H9 (cell line): ENCODE results near the gene PDZD4. TPM values are rescaled to one million over a fixed set of nuclear protein-coding genes. Genes with fewer than 3 reads are reported as not detected.

Source experiments
- DNase-seq: peaks from one replicate; pipeline ENCODE4 v3.0.0-alpha.2; 2017
- H2AFZ ChIP-seq: one replicate; pipeline ENCODE4 v1.6.1; 2013; ENCODE audit warnings: mild to moderate bottlenecking, low read length, control low read depth, moderate library complexity
- H2AK5ac ChIP-seq: 2 replicates; pipeline ENCODE4 v1.6.1; 2013; ENCODE audit warnings: low read length, control low read depth, mixed read lengths; ENCODE audit not compliant: insufficient read length
- H2BK120ac ChIP-seq: one replicate; pipeline ENCODE4 v1.6.1; 2013; ENCODE audit warnings: low read depth, mild to moderate bottlenecking, low read length, control low read depth, inconsistent platforms; ENCODE audit not compliant: poor library complexity, severe bottlenecking
- H2BK12ac ChIP-seq: 2 replicates; pipeline ENCODE4 v1.6.1; 2013; ENCODE audit warnings: low read length, control low read depth, mixed read lengths, low read depth; ENCODE audit not compliant: insufficient read length
- H2BK15ac ChIP-seq: 2 replicates; pipeline ENCODE4 v1.6.1; 2013; ENCODE audit warnings: low read depth, low read length, control low read depth
- H2BK20ac ChIP-seq: one replicate; pipeline ENCODE4 v1.6.1; 2013; ENCODE audit warnings: low read depth, mild to moderate bottlenecking, low read length, control low read depth, inconsistent platforms; ENCODE audit not compliant: poor library complexity, severe bottlenecking
- H2BK5ac ChIP-seq: 2 replicates; pipeline ENCODE4 v1.6.1; 2013; ENCODE audit warnings: low read length, control low read depth, mixed read lengths; ENCODE audit not compliant: insufficient read length
- H3K14ac ChIP-seq: 2 replicates; pipeline ENCODE4 v1.6.1; 2013; ENCODE audit warnings: low read length, control low read depth; ENCODE audit not compliant: insufficient read depth
- H3K18ac ChIP-seq: 2 replicates; pipeline ENCODE4 v1.6.1; 2013; ENCODE audit warnings: low read depth, mild to moderate bottlenecking, mixed read lengths, low read length, control low read depth; ENCODE audit not compliant: insufficient read length
- H3K23ac ChIP-seq: 2 replicates; pipeline ENCODE4 v1.6.1; 2013; ENCODE audit warnings: low read length, control low read depth, mixed read lengths, low read depth; ENCODE audit not compliant: insufficient read length
- H3K23me2 ChIP-seq: 2 replicates; pipeline ENCODE4 v1.6.1; 2013; ENCODE audit warnings: low read depth, mild to moderate bottlenecking, mixed read lengths, low read length, control low read depth; ENCODE audit not compliant: insufficient read length, poor library complexity, severe bottlenecking
- H3K27ac ChIP-seq: 2 replicates; pipeline ENCODE4 v1.5.1; 2013; ENCODE audit warnings: low read length, control low read depth, mixed read lengths, low read depth; ENCODE audit not compliant: insufficient read length
- H3K27me3 ChIP-seq: 2 replicates; pipeline ENCODE4 v1.6.1; 2013; ENCODE audit warnings: low read length, control low read depth, inconsistent platforms; ENCODE audit not compliant: insufficient read depth
- H3K4ac ChIP-seq: 2 replicates; pipeline ENCODE4 v1.6.1; 2013; ENCODE audit warnings: low read depth, mild to moderate bottlenecking, control low read depth, inconsistent platforms, low read length, moderate library complexity
- H3K4me1 ChIP-seq: 2 replicates; pipeline ENCODE4 v1.6.1; 2013; ENCODE audit warnings: low read length, control low read depth, inconsistent platforms; ENCODE audit not compliant: insufficient read depth
- H3K4me2 ChIP-seq: 2 replicates; pipeline ENCODE4 v1.6.1; 2013; ENCODE audit warnings: low read length, control low read depth, mixed read lengths; ENCODE audit not compliant: insufficient read length, insufficient read depth
- H3K56ac ChIP-seq: 2 replicates; pipeline ENCODE4 v1.6.1; 2013; ENCODE audit warnings: low read depth, mild to moderate bottlenecking, mixed read lengths, low read length, control low read depth; ENCODE audit not compliant: insufficient read length
- H3K79me1 ChIP-seq: 2 replicates; pipeline ENCODE4 v1.6.1; 2013; ENCODE audit warnings: low read depth, mild to moderate bottlenecking, moderate library complexity, low read length, control low read depth, inconsistent platforms; ENCODE audit not compliant: insufficient read depth, poor library complexity, severe bottlenecking
- H3K79me2 ChIP-seq: 2 replicates; pipeline ENCODE4 v1.6.1; 2013; ENCODE audit warnings: low read length, control low read depth, inconsistent platforms; ENCODE audit not compliant: insufficient read depth
- H3K9ac ChIP-seq: 2 replicates; pipeline ENCODE4 v1.6.1; 2013; ENCODE audit warnings: low read length, control low read depth, mixed read lengths; ENCODE audit not compliant: insufficient read length; ENCODE audit errors: extremely low read depth
- H3K9me3 ChIP-seq: one replicate; pipeline ENCODE4 v1.6.1; 2013; ENCODE audit warnings: low read depth, low read length, inconsistent platforms; ENCODE audit not compliant: control insufficient read depth
- H3T11ph ChIP-seq: one replicate; pipeline ENCODE4 v1.6.1; 2013; ENCODE audit warnings: mild to moderate bottlenecking, low read length, control low read depth, inconsistent platforms
- H4K20me1 ChIP-seq: one replicate; pipeline ENCODE4 v1.6.1; 2013; ENCODE audit not compliant: control insufficient read depth, insufficient read length, insufficient read depth
- H4K5ac ChIP-seq: 2 replicates; pipeline ENCODE4 v1.6.1; 2013; ENCODE audit warnings: low read depth, mild to moderate bottlenecking, mixed read lengths, low read length, control low read depth; ENCODE audit not compliant: insufficient read length
- H4K8ac ChIP-seq: replicated peaks from 2 replicates; pipeline ENCODE4 v1.6.1; 2013; ENCODE audit warnings: low read length, control low read depth, mixed read lengths, low read depth; ENCODE audit not compliant: insufficient read length
- H4K91ac ChIP-seq: 2 replicates; pipeline ENCODE4 v1.6.1; 2013; ENCODE audit warnings: low read depth, mild to moderate bottlenecking, moderate library complexity, mixed read lengths, low read length, control low read depth; ENCODE audit not compliant: insufficient read length
- H3K27ac Mint-ChIP-seq, 3 experiments: 2 replicates in 2 of 3; 3 replicates in 1 of 3; pipeline ENCODE4 v1.8.0; 2020 to 2021; ENCODE audit warnings: mixed read lengths in 3 of 3, mild to moderate bottlenecking in 1 of 3, moderate library complexity in 1 of 3
- H3K27me3 Mint-ChIP-seq: 2 replicates; pipeline ENCODE4 v1.8.0; 2021; ENCODE audit warnings: low read depth, mild to moderate bottlenecking, moderate library complexity, mixed read lengths
- H3K36me3 Mint-ChIP-seq, 3 experiments: 2 replicates in 2 of 3; 3 replicates in 1 of 3; pipeline ENCODE4 v1.8.0; 2020 to 2021; ENCODE audit warnings: low read depth in 3 of 3, mixed read lengths in 3 of 3; ENCODE audit not compliant: insufficient read depth in 1 of 3
- H3K4me1 Mint-ChIP-seq, 2 experiments: 2 replicates each; pipeline ENCODE4 v1.8.0; 2020; ENCODE audit warnings: mixed read lengths in 2 of 2
- H3K4me3 Mint-ChIP-seq, 2 experiments: 2 replicates in 1 of 2; 3 replicates in 1 of 2; pipeline ENCODE4 v1.8.0; 2020 to 2021; ENCODE audit warnings: mild to moderate bottlenecking in 2 of 2, mixed read lengths in 2 of 2, moderate library complexity in 1 of 2
- H3K9me3 Mint-ChIP-seq, 2 experiments: 2 replicates in 1 of 2; 3 replicates in 1 of 2; pipeline ENCODE4 v1.8.0; 2020; ENCODE audit warnings: mild to moderate bottlenecking in 2 of 2, mixed read lengths in 2 of 2, moderate library complexity in 1 of 2
- CTCF ChIP-seq: fragments of 200-600 bp; sonication (generic); conservative IDR thresholded peaks from 3 replicates; pipeline ENCODE4 v1.8.0; 2021; ENCODE audit warnings: antibody characterized with exemption, mild to moderate bottlenecking
- WGBS: extraction: QIAGEN DNeasy Blood & Tissue Kit; methylation state at CpG from one replicate; pipeline ENCODE4 v1.1.7; 2013; ENCODE audit warnings: missing lambda C conversion rate, low lambda C conversion rate, mixed read lengths; ENCODE audit not compliant: insufficient read length; ENCODE audit errors: extremely low coverage; 5-methylcytosine and 5-hydroxymethylcytosine counted together
- total RNA-seq: library from RNA; stranded (reverse); gene quantifications from 2 replicates; pipeline ENCODE4 v1.2.1, GENCODE V29; 2021

The PDZD4 gene
- total RNA-seq, 1 experiment from 2014 or later = 110 TPM

DNA sequence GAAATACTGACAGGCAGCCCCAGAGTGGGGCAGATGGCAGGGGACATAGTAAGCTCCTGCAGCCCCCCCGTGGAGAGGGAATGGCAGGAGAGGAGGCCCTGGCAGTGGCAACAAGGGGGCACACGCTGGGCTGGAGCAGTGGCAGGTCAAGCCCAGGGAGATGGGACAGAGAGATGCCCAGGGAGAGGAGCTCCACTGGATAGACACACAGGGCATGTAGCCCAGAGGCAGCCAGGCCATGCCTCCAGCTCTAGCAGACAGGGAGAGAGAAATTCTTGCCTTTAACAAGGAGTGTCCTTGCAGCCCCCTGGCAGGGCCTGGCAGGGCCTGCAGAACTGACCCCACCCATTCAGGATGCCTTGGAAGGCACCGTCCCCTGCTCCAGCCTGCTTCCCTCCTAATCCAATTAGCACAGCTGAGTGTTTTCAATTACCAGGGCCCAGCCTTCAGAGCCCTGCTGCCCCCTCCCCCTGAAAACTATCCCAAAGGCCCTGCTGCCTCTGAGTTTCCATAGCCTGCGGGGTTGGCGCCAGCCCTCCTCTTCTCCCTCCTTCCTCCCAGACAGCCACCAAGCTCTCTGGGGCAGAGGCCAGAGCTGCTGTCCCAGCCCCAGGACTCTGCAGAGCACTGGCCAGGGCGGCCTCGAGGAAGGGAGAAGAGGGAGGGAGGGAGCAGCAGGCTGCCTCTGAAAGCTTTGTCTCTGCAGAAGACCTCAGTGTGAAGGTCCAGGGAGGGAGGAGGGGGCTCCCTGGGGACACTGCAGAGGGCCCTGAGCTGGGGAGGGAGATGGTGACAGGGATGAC lies 43.1 kb upstream of the PDZD4 start:
- peaks cover 6 to 26% (median 20%) of the 10 kb centered on the region in 3 experiments; a peak in 6 of 7 replicates for H3K36me3 Mint-ChIP-seq
- Histone ChIP-seq H3K56ac (no peak overlapping the region), H3K9me3 (peaks cover 4% of the 10 kb centered on the region), H3K4me2 (no peak overlapping the region), H2BK20ac (no peak overlapping the region), H3K79me1 (no peaks in the 10 kb centered on the region), H3K23me2 (no peaks in the 10 kb centered on the region), H3K23ac (no peak overlapping the region), H2AFZ (no peak overlapping the region), H2BK15ac (no peak overlapping the region), H4K5ac (no peak overlapping the region), H3K14ac (no peak overlapping the region), H2BK5ac (no peak overlapping the region), H3K79me2 (no peaks in the 10 kb centered on the region), H3K4me1 (no peaks in the 10 kb centered on the region; the same call in none of the 2 replicates), H3K4ac (no peak overlapping the region), H3K9ac (no peak overlapping the region), H3K27ac (no peak overlapping the region), H2AK5ac (no peak overlapping the region), H4K8ac (no peak overlapping the region), H2BK12ac (no peak overlapping the region), H3K27me3 (no peaks in the 10 kb centered on the region), H3T11ph (no peak overlapping the region), H3K18ac (no peak overlapping the region), H2BK120ac (no peak overlapping the region), H4K20me1 (no peaks in the 10 kb centered on the region), H4K91ac (no peak overlapping the region)
- TF ChIP-seq CTCF = no peak
- no peak for DNase-seq
- peaks cover 12 to 41% of the 10 kb centered on the region in 2 experiments for H3K4me1 Mint-ChIP-seq
- no peak overlapping the region for H3K4me3 Mint-ChIP-seq
- no peak overlapping the region; a peak in 1 of 7 replicates for H3K27ac Mint-ChIP-seq
- peaks cover 11% of the 10 kb centered on the region for H3K27me3 Mint-ChIP-seq
- H3K9me3 Mint-ChIP-seq = peaks cover 63 to 84% of the 10 kb centered on the region in 2 experiments
- WGBS = no CpG with 5 or more reads among the region's 7 CpGs
